IMR-90 (cell line): ENCODE measurements around the gene KLHDC3. TPM values are rescaled to one million over a fixed set of nuclear protein-coding genes. Genes with fewer than 3 reads are reported as not detected.
A peak's percentile ranks its signal among the peaks of the same experiment; 100 is the strongest.

Source experiments
- ATAC-seq: fragments of 200-7000 bp; cut with Tn5 transposase; 2 replicates; pipeline ENCODE4 v1.9.1; 2020; ENCODE audit warnings: low read depth, mild to moderate bottlenecking, moderate library complexity
- BruUV-seq: library from RNA; stranded (reverse); fragments of 400-500 nt; replicated peaks from 2 replicates; lab custom pipeline; 2021; lab: Mats Ljungman, UMichigan
- CTCF ChIA-PET: fragments of 300-600 bp; formaldehyde crosslinking; extraction: SDS; loops from one replicate; lab custom pipeline; 2021; ENCODE audit warnings: antibody characterized with exemption; lab: Yijun Ruan, JAX
- POLR2A ChIA-PET: fragments of 300-600 bp; sonication (Branson Sonifier 250); formaldehyde crosslinking; loops from one replicate; lab custom pipeline; 2022; ENCODE audit warnings: antibody characterized with exemption; ENCODE audit not compliant: unreplicated experiment; lab: Charles Lee
- DNase-seq: peaks from one replicate; pipeline ENCODE4 v3.0.0; 2013
- H2AFZ ChIP-seq: replicated peaks from 2 replicates; pipeline ENCODE3; 2013; ENCODE audit warnings: low read length, mild to moderate bottlenecking; ENCODE audit not compliant: poor library complexity
- H2AK5ac ChIP-seq: 2 replicates; pipeline ENCODE4 v1.6.1; 2013; ENCODE audit warnings: low read depth, low read length, inconsistent platforms
- H2AK9ac ChIP-seq: replicated peaks from 2 replicates; pipeline ENCODE3; 2013; ENCODE audit warnings: mild to moderate bottlenecking, low read depth, low read length, moderate library complexity; ENCODE audit not compliant: poor library complexity
- H2BK120ac ChIP-seq: 2 replicates; pipeline ENCODE4 v1.6.1; 2013; ENCODE audit warnings: low read depth, low read length, inconsistent platforms
- H2BK15ac ChIP-seq: 3 replicates; pipeline ENCODE4 v1.6.1; 2013; ENCODE audit warnings: low read depth, low read length, inconsistent platforms
- H2BK20ac ChIP-seq: 2 replicates; pipeline ENCODE4 v1.6.1; 2013; ENCODE audit warnings: low read depth, mild to moderate bottlenecking, inconsistent platforms, low read length, moderate library complexity
- H2BK5ac ChIP-seq: 2 replicates; pipeline ENCODE4 v1.6.1; 2013; ENCODE audit warnings: mild to moderate bottlenecking, low read depth, low read length, inconsistent platforms; ENCODE audit not compliant: poor library complexity, severe bottlenecking
- H3K14ac ChIP-seq: replicated peaks from 2 replicates; pipeline ENCODE4 v1.6.1; 2013; ENCODE audit warnings: low read depth, low read length, inconsistent platforms
- H3K18ac ChIP-seq: 2 replicates; pipeline ENCODE4 v1.6.1; 2013; ENCODE audit warnings: low read depth, low read length, control low read depth
- H3K23ac ChIP-seq: 2 replicates; pipeline ENCODE4 v1.6.1; 2013; ENCODE audit warnings: low read depth, low read length, inconsistent platforms
- H3K27ac ChIP-seq: 2 replicates; pipeline ENCODE4 v1.5.1; 2013; ENCODE audit warnings: mild to moderate bottlenecking, control low read depth, low read length; ENCODE audit not compliant: insufficient read depth
- H3K27me3 ChIP-seq: 2 replicates; pipeline ENCODE4 v1.6.1; 2013; ENCODE audit warnings: low read length; ENCODE audit not compliant: control insufficient read depth, insufficient read depth
- H3K36me3 ChIP-seq: 2 replicates; pipeline ENCODE4 v1.6.1; 2013; ENCODE audit warnings: low read length, mixed read lengths; ENCODE audit not compliant: control insufficient read depth, insufficient read depth
- H3K4ac ChIP-seq: 2 replicates; pipeline ENCODE4 v1.6.1; 2013; ENCODE audit warnings: low read depth, low read length, inconsistent platforms
- H3K4me1 ChIP-seq: 2 replicates; pipeline ENCODE4 v1.6.1; 2013; ENCODE audit warnings: low read length, mixed read lengths; ENCODE audit not compliant: control insufficient read depth, insufficient read depth
- H3K4me2 ChIP-seq: 2 replicates; pipeline ENCODE4 v1.6.1; 2013; ENCODE audit warnings: low read depth, mild to moderate bottlenecking, control low read depth, low read length, moderate library complexity
- H3K4me3 ChIP-seq: 2 replicates; pipeline ENCODE4 v1.5.1; 2013; ENCODE audit warnings: low read depth, mild to moderate bottlenecking, control low read depth, low read length, moderate library complexity; ENCODE audit not compliant: insufficient read depth
- H3K56ac ChIP-seq: 2 replicates; pipeline ENCODE4 v1.6.1; 2013; ENCODE audit warnings: low read length, inconsistent platforms; ENCODE audit not compliant: insufficient read depth; ENCODE audit errors: extremely low read depth
- H3K79me1 ChIP-seq, 2 experiments: 2 replicates each; pipeline ENCODE4 v1.6.1; 2013; ENCODE audit warnings: low read length in 2 of 2, inconsistent platforms in 1 of 2, low read depth in 1 of 2
- H3K9ac ChIP-seq: 2 replicates; pipeline ENCODE4 v1.6.1; 2013; ENCODE audit warnings: low read depth, low read length, control low read depth
- H3K9me1 ChIP-seq: 2 replicates; pipeline ENCODE4 v1.6.1; 2013; ENCODE audit warnings: low read length, inconsistent platforms; ENCODE audit not compliant: insufficient read depth
- H3K9me3 ChIP-seq: 2 replicates; pipeline ENCODE4 v1.6.1; 2013; ENCODE audit warnings: low read length; ENCODE audit not compliant: control insufficient read depth, insufficient read depth
- H4K20me1 ChIP-seq: 2 replicates; pipeline ENCODE4 v1.6.1; 2013; ENCODE audit warnings: low read length, inconsistent platforms; ENCODE audit not compliant: insufficient read depth
- H4K5ac ChIP-seq: 2 replicates; pipeline ENCODE4 v1.6.1; 2013; ENCODE audit warnings: mild to moderate bottlenecking, low read depth, low read length, control low read depth
- H4K8ac ChIP-seq, 2 experiments: 2 replicates each; pipeline ENCODE4 v1.6.1; 2013; ENCODE audit warnings: low read depth in 2 of 2, low read length in 2 of 2, control low read depth in 1 of 2, inconsistent platforms in 1 of 2
- H4K91ac ChIP-seq: 2 replicates; pipeline ENCODE4 v1.6.1; 2013; ENCODE audit warnings: low read depth, low read length, inconsistent platforms; ENCODE audit not compliant: insufficient read depth
- BHLHE40 ChIP-seq: fragments of 150-350 bp; IDR thresholded peaks from 2 replicates; pipeline ENCODE4 v1.6.1; 2016; ENCODE audit warnings: mild to moderate bottlenecking, low read depth, low read length
- MAFK ChIP-seq: IDR thresholded peaks from 2 replicates; pipeline ENCODE4 v1.6.1; 2012; ENCODE audit warnings: low read depth, low read length, improper control_type of control experiment
- MAZ ChIP-seq: IDR thresholded peaks from 2 replicates; pipeline ENCODE4 v1.6.1; 2012; ENCODE audit warnings: low read depth, mild to moderate bottlenecking, low read length, improper control_type of control experiment, moderate library complexity, borderline replicate concordance
- POLR2A ChIP-seq: IDR thresholded peaks from 2 replicates; pipeline ENCODE4 v1.6.1; 2012; ENCODE audit warnings: mild to moderate bottlenecking, low read depth, low read length
- RFX5 ChIP-seq: IDR thresholded peaks from 2 replicates; pipeline ENCODE4 v1.8.0; 2012; ENCODE audit warnings: low read depth, mild to moderate bottlenecking, low read length, moderate library complexity
- SMC3 ChIP-seq: fragments of 150-350 bp; IDR thresholded peaks from 2 replicates; pipeline ENCODE4 v1.6.1; 2016; ENCODE audit warnings: low read depth, mild to moderate bottlenecking, antibody characterized with exemption, low read length, moderate library complexity
- WGBS, 2 experiments: methylation state at CpG; one replicate each; pipeline versions ENCODE4 v1.1.5 to v1.1.7; 2013; ENCODE audit warnings: missing lambda C conversion rate in 2 of 2; ENCODE audit not compliant: insufficient read length in 1 of 2; ENCODE audit errors: extremely low coverage in 2 of 2; 5-methylcytosine and 5-hydroxymethylcytosine counted together
- dilution Hi-C: fragments of 300-500 bp; cut with HindIII; formaldehyde crosslinking; loops from one replicate; pipeline ENCODE4 v1.14.3; 2018; ENCODE audit warnings: low sequenced_read_pairs; ENCODE audit not compliant: unreplicated experiment
- in situ Hi-C: fragments of 300-500 bp; cut with MboI; formaldehyde crosslinking; loops from 3 replicates; pipeline ENCODE4 v1.14.3; 2019; ENCODE audit warnings: low sequenced_read_pairs, inconsistent platforms, mixed read lengths
- intact Hi-C: fragments of 100-400 bp; cut with micrococcal nuclease; formaldehyde crosslinking; loops from 2 replicates; pipeline ENCODE4 v1.10.0; 2022
- polyA plus RNA-seq, 3 experiments: library from polyadenylated mRNA; depleted of rRNA; stranded (reverse); fragments of >200 nt; gene quantifications; 2 replicates each; pipeline ENCODE4 v1.2.3, GENCODE V29; 2012; ENCODE audit warnings: low replicate concordance in 1 of 3
- total RNA-seq: library from RNA; depleted of rRNA; stranded (reverse); fragments of >200 nt; gene quantifications from 2 replicates; pipeline ENCODE4 v1.2.3, GENCODE V29; 2012

The KLHDC3 gene
- total and polyA plus RNA-seq, 2 of the 4 experiments (the other 2 are of a cell fraction) = 57.1 to 76.0 TPM

DNA sequence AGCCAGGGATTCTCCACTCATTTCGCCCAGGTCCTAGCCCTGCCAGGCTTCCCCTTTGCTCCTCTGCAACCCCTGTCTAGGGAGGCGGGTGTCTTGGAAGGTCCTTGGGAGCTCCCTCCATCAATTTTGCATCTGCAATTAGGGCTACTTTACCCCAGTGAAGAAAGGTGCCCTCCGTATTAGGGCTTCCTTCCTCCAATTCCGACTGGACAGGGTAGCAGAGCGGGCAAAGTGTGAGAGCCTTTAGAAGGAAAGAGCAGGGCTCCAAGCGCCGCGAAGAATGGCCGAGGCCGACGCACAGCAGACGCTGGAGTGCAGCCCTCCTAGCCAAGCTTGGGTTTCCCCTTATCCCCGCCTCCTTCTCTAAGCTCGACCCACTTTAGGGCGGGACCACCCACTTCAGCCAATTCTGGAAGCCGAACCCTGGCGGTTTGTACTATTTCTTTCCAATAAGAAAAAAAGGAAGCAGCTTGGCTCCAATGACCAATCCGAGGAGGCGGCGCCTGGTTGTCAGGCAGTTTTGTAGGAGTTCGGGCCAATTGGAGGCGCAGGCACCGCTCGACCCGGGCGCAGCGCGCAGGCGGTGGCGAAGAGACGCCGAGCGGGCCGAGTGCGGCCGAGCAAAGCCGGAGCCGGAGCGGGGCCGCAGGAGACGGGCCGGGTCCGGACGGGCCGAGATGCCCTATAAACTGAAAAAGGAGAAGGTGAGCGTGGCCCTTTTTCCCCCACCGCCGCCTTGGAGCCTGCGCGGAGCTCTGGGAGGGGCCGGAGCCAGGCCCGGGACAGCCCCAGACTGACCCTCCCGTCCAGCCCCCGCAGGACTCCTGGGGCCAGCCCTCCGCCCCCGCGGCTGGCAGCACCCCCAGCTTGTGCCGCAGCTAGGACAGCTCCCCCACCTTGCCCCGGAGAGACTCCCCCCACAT is 29.8 kb upstream of the KLHDC3 start, which contains the start of gene PPP2R5D:
Gene PPP2R5D, plus strand, starts transcription at position 570 of the 923 bp plus-strand sequence. Its CDS starts 108 bp downstream, at position 678.
- CTCF ChIA-PET = interaction anchor here (0.6 kb wide), 2 partner anchors 12 to 213 kb away, joined by 3 to 4 read pairs; no protein-coding TSS in a partner anchor
- Histone ChIP-seq H2BK5ac (peak within 1 kb of the TSS; percentile 91), H2BK20ac (no peak within 1 kb of the TSS), H3K9ac (peak within 1 kb of the TSS; percentile 83), H3K9me1 (peaks cover 31% of the 10 kb centered on the region), H3K14ac (peak within 1 kb of the TSS; percentile 95), H2BK15ac (no peak within 1 kb of the TSS; the same call in 2 of the 3 replicates), H3K36me3 (peaks cover 5% of the 10 kb centered on the region), H2BK120ac (peak within 1 kb of the TSS; percentile 68), H3K27ac (peak within 1 kb of the TSS; percentile 85), H4K5ac (peak within 1 kb of the TSS; percentile 59; the same call in 1 of the 2 replicates), H2AFZ (peak within 1 kb of the TSS; percentile 96), H4K91ac (peak within 1 kb of the TSS; percentile 83), H3K79me1 (peaks cover 30 to 55% of the 10 kb centered on the region in 2 experiments), H2AK9ac (peak within 1 kb of the TSS; percentile 90), H4K20me1 (peaks cover 30% of the 10 kb centered on the region), H3K18ac (peak within 1 kb of the TSS; percentile 58), H3K4ac (peak within 1 kb of the TSS; percentile 88), H2AK5ac (peak within 1 kb of the TSS; percentile 72), H3K9me3 (no peaks in the 10 kb centered on the region), H3K27me3 (no peaks in the 10 kb centered on the region), H3K23ac (peak within 1 kb of the TSS; percentile 95), H3K4me1 (peaks cover 8% of the 10 kb centered on the region), H4K8ac (peak within 1 kb of the TSS; percentile 36 to 87; a peak in 3 of 4 replicates), H3K4me2 (peak within 1 kb of the TSS; percentile 90), H3K4me3 (peak within 1 kb of the TSS; percentile 73), H3K56ac (peak within 1 kb of the TSS; percentile 82)
- peak; percentile 99 for TF ChIP-seq RFX5
- TF ChIP-seq MAZ = peak; percentile 31; the same call in 1 of the 2 replicates
- peak; percentile 80 for TF ChIP-seq POLR2A
- no peak for TF ChIP-seq SMC3
- no peak for TF ChIP-seq MAFK
- TF ChIP-seq BHLHE40 = 0 out of 2 replicates have a peak, but pooled peaks have one; percentile 11
- DNase-seq = peak; percentile 99
- dilution Hi-C loops (no loop called here), intact Hi-C loops (no loop called here), in situ Hi-C loops (no loop called here)
- no TSS peak for BruUV-seq
- ATAC-seq = peak; percentile 94
- WGBS, 2 experiments = 0% methylated on average over 13 of the region's 59 CpGs; no CpG with 5 or more reads in 1 of the 2 experiments
- POLR2A ChIA-PET = interaction anchor here (0.5 to 1.0 kb wide), 4 partner anchors 14 to 202 kb away, joined by 3 to 4 read pairs (median 3); partner anchors contain the start of genes BICRAL, CNPY3 and SRF
